ENCODE data around the gene NCS1. TPM values are rescaled to one million over a fixed set of nuclear protein-coding genes. Genes with fewer than 3 reads are reported as not detected.

NCS1 gene
- total RNA-seq, 1 experiment from 2014 or later = 18.2 TPM

DNA sequence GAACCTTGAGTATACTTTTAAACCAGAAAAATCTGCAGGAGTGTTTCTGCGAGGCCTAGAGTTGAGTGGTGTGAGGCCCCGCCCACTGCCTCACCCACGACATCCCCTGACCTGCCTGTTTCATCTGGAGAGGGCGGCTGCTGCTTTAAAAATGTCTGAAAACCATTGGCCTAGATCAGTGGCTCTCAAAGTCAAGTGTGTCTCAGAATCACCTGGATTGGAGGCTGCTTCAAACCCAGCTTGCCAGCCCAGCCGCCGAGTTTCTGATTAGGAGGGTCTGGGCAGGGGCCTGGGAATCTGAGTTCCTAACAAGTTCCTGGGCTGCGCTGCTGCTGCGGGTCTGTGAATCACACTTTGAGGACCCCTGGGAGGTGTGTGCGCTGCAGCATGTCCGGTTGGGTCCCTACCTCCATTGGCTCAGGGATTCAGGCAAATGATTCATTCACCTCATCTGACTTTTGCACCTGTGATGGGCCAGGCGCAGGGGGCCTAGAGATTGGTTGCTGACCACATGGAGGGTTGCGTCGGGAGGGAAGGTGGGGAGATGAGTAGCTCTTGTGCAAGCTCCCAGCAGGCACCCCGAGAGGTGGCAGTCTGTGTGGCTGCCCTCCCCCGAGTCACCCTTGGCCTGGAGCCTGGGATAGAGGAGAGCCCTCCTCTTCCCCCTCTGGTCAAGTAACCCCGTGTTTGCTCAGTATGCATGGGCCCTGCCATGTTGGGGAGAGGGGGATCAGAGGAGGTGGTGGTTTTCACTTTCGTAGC, 65.7 kb downstream of the NCS1 start:
- Histone ChIP-seq H3K27me3 (replicated peaks; ENCODE audit: control insufficient read depth, insufficient read depth, low read length) (no peaks in the 10 kb centered on the region), H3K4me1 (no peaks in the 10 kb centered on the region; the same call in 1 of the 2 replicates), H3K9me3 (no peaks in the 10 kb centered on the region), H3K36me3 (ENCODE audit: control insufficient read depth, insufficient read depth, low read length) (no peaks in the 10 kb centered on the region), H3K4me3 (ENCODE audit: low read depth, low read length) (no peak overlapping the region)
- Mint-ChIP-seq H3K27me3 (ENCODE audit: insufficient read depth, unreplicated experiment) (no peaks in the 10 kb centered on the region), H3K4me1 (ENCODE audit: low read depth, unreplicated experiment) (no peaks in the 10 kb centered on the region), H3K36me3 (ENCODE audit: insufficient read depth, unreplicated experiment) (peaks cover 13% of the 10 kb centered on the region), H3K9me3 (ENCODE audit: unreplicated experiment) (no peaks in the 10 kb centered on the region), H3K27ac (ENCODE audit: unreplicated experiment) (no peak overlapping the region), H3K4me3 (ENCODE audit: unreplicated experiment) (no peak overlapping the region)
- ChIA-PET CTCF (interaction anchor here (0.6 to 1.5 kb wide), 2 partner anchors 132 to 960 kb away, joined by 3 to 5 read pairs; no protein-coding TSS in a partner anchor), POLR2A (no interaction called here)
- no TSS peak for BruUV-seq (replicated peaks)
- DNase-seq = no peak
- TF ChIP-seq, protein P1, sequence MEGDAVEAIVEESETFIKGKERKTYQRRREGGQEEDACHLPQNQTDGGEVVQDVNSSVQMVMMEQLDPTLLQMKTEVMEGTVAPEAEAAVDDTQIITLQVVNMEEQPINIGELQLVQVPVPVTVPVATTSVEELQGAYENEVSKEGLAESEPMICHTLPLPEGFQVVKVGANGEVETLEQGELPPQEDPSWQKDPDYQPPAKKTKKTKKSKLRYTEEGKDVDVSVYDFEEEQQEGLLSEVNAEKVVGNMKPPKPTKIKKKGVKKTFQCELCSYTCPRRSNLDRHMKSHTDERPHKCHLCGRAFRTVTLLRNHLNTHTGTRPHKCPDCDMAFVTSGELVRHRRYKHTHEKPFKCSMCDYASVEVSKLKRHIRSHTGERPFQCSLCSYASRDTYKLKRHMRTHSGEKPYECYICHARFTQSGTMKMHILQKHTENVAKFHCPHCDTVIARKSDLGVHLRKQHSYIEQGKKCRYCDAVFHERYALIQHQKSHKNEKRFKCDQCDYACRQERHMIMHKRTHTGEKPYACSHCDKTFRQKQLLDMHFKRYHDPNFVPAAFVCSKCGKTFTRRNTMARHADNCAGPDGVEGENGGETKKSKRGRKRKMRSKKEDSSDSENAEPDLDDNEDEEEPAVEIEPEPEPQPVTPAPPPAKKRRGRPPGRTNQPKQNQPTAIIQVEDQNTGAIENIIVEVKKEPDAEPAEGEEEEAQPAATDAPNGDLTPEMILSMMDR (IDR thresholded peaks at IDR 0.05; ENCODE audit: insufficient read depth in 1 of 2, low read depth in 1 of 2, low read length in 1 of 2, severe bottlenecking in 1 of 2, unreplicated experiment in 1 of 2) = no peak
- intact Hi-C loops (cut with micrococcal nuclease; ENCODE audit: unreplicated experiment) = no loop called here

DNA sequence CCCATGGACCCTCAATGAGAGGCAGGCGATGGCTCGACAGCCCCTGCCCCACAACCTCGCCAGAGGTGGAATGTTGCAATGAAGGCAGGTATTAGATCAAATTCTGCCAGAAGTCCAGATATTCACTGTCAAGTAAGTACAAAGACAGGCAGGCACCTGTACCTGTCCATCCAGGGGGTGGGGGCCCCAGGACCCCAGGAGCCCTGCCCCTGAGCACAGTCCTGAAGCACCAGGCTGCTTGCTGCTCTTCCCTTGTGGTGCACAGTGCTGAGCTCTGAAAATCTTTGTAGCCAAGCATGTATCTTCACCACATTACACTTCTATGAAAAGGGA, 67.1 kb downstream of the NCS1 start:
- H3K36me3 ChIP-seq (ENCODE audit: control insufficient read depth, insufficient read depth, low read length) = no peaks in the 10 kb centered on the region
- H3K27me3 ChIP-seq (replicated peaks; ENCODE audit: control insufficient read depth, insufficient read depth, low read length) = no peaks in the 10 kb centered on the region
- no peaks in the 10 kb centered on the region for H3K9me3 ChIP-seq
- no peak overlapping the region for H3K27ac Mint-ChIP-seq (ENCODE audit: unreplicated experiment)
- no peaks in the 10 kb centered on the region for H3K9me3 Mint-ChIP-seq (ENCODE audit: unreplicated experiment)
- no peaks in the 10 kb centered on the region for H3K4me1 Mint-ChIP-seq (ENCODE audit: low read depth, unreplicated experiment)
- BruUV-seq (replicated peaks) = no TSS peak
- H3K4me3 Mint-ChIP-seq (ENCODE audit: unreplicated experiment) = no peak overlapping the region
- CTCF ChIA-PET = no interaction called here
- no peaks in the 10 kb centered on the region for H3K27me3 Mint-ChIP-seq (ENCODE audit: insufficient read depth, unreplicated experiment)
- H3K4me3 ChIP-seq (ENCODE audit: low read depth, low read length) = no peak overlapping the region
- intact Hi-C loops (cut with micrococcal nuclease; ENCODE audit: unreplicated experiment) = no loop called here
- H3K36me3 Mint-ChIP-seq (ENCODE audit: insufficient read depth, unreplicated experiment) = peaks cover 7% of the 10 kb centered on the region
- POLR2A ChIA-PET = no interaction called here
- TF ChIP-seq, protein P1 (IDR thresholded peaks at IDR 0.05; ENCODE audit: insufficient read depth in 1 of 2, low read depth in 1 of 2, low read length in 1 of 2, severe bottlenecking in 1 of 2, unreplicated experiment in 1 of 2) = no peak
- no peaks in the 10 kb centered on the region; the same call in 1 of the 2 replicates for H3K4me1 ChIP-seq
- no peak for DNase-seq

DNA sequence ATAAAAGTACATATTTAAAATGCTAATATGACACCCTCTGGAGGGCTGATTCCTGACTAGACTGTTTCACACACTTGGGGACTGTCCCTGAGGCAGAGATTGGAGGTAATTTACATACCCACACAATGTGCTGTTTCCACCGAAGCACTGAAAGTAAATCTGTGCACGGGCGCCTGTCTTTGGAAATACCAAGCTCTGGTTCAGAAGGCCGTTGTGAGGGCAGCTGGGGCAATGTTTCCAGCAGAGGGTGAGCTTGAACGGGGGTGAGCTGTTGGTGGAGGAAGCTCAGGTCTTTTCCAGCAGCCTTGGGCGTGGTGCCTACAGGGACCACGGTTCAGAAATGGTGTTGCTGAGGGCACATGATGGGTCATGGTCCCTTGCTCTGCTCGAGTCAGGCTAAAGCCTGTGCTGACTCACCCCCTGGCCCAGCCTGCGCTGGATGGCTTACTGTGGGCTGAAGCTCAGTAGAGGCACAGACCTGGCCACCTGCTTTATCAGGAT, 67.6 kb downstream of the NCS1 start:
- H3K9me3 Mint-ChIP-seq (ENCODE audit: unreplicated experiment) = no peaks in the 10 kb centered on the region

More for the DNA sequence above, 67.6 kb downstream of the NCS1 start:
- Histone ChIP-seq H3K9me3 (no peaks in the 10 kb centered on the region), H3K4me3 (ENCODE audit: low read depth, low read length) (no peak overlapping the region), H3K4me1 (no peaks in the 10 kb centered on the region; the same call in 1 of the 2 replicates), H3K36me3 (ENCODE audit: control insufficient read depth, insufficient read depth, low read length) (no peaks in the 10 kb centered on the region), H3K27me3 (replicated peaks; ENCODE audit: control insufficient read depth, insufficient read depth, low read length) (no peaks in the 10 kb centered on the region)
- Mint-ChIP-seq H3K36me3 (ENCODE audit: insufficient read depth, unreplicated experiment) (peaks cover 7% of the 10 kb centered on the region), H3K27ac (ENCODE audit: unreplicated experiment) (no peak overlapping the region), H3K4me3 (ENCODE audit: unreplicated experiment) (no peak overlapping the region), H3K27me3 (ENCODE audit: insufficient read depth, unreplicated experiment) (no peaks in the 10 kb centered on the region), H3K4me1 (ENCODE audit: low read depth, unreplicated experiment) (no peaks in the 10 kb centered on the region)
- ChIA-PET POLR2A (no interaction called here), CTCF (no interaction called here)
- TF ChIP-seq, protein P1 (IDR thresholded peaks at IDR 0.05; ENCODE audit: insufficient read depth in 1 of 2, low read depth in 1 of 2, low read length in 1 of 2, severe bottlenecking in 1 of 2, unreplicated experiment in 1 of 2) = no peak
- intact Hi-C loops (cut with micrococcal nuclease; ENCODE audit: unreplicated experiment) = loop anchor here (10.0 kb wide), 1 partner anchor 355 kb away; no protein-coding TSS in a partner anchor
- DNase-seq = no peak
- no TSS peak for BruUV-seq (replicated peaks)

Data from Caco-2 (cell line).